Loucy (cell line): ENCODE measurements around the gene GMCL2.

Experiments used
- H2AFZ ChIP-seq: fragments of 200-600 bp; sonication (generic); 2 replicates; pipeline ENCODE4 v1.6.0; 2016; ENCODE audit warnings: antibody characterized with exemption, mild to moderate bottlenecking, low read length, moderate library complexity
- H3F3A ChIP-seq: fragments of 200-600 bp; 2 replicates; pipeline ENCODE4 v1.6.0; 2016; ENCODE audit warnings: antibody characterized with exemption, low read depth, mild to moderate bottlenecking
- H3K27me3 ChIP-seq: fragments of 200-600 bp; sonication (generic); 2 replicates; pipeline ENCODE4 v1.6.1; 2014; ENCODE audit warnings: low read length, mild to moderate bottlenecking; ENCODE audit not compliant: insufficient read depth, poor library complexity, severe bottlenecking
- H3K36me3 ChIP-seq: fragments of 200-600 bp; sonication (generic); 2 replicates; pipeline ENCODE4 v1.6.1; 2016; ENCODE audit warnings: low read length; ENCODE audit not compliant: insufficient read depth
- H3K4me1 ChIP-seq: fragments of 200-600 bp; sonication (generic); 2 replicates; pipeline ENCODE4 v1.5.1; 2014; ENCODE audit warnings: low read length, mild to moderate bottlenecking; ENCODE audit not compliant: insufficient read depth, poor library complexity, severe bottlenecking
- H3K4me2 ChIP-seq: fragments of 200-600 bp; sonication (generic); 2 replicates; pipeline ENCODE4 v1.6.0; 2014; ENCODE audit warnings: antibody characterized with exemption, low read length, low read depth, mild to moderate bottlenecking; ENCODE audit not compliant: poor library complexity, severe bottlenecking
- H3K4me3 ChIP-seq: fragments of 200-600 bp; sonication (generic); 2 replicates; pipeline ENCODE4 v1.5.1; 2014; ENCODE audit warnings: low read length, mild to moderate bottlenecking, mixed read lengths; ENCODE audit not compliant: poor library complexity, severe bottlenecking
- H3K79me2 ChIP-seq: fragments of 200-600 bp; sonication (generic); 2 replicates; pipeline ENCODE4 v1.6.1; 2014; ENCODE audit warnings: low read length; ENCODE audit not compliant: insufficient read depth
- H3K9ac ChIP-seq: fragments of 200-600 bp; sonication (generic); 2 replicates; pipeline ENCODE4 v1.6.0; 2014; ENCODE audit warnings: mild to moderate bottlenecking, low read depth, low read length, moderate library complexity; ENCODE audit not compliant: poor library complexity, severe bottlenecking
- H3K9me2 ChIP-seq: fragments of 200-600 bp; sonication (generic); replicated peaks from 2 replicates; pipeline ENCODE4 v1.6.1; 2016; ENCODE audit warnings: low read depth, low read length, mixed read lengths
- H3K9me3 ChIP-seq: fragments of 200-600 bp; sonication (generic); 2 replicates; pipeline ENCODE4 v1.6.1; 2014; ENCODE audit warnings: mild to moderate bottlenecking, antibody characterized with exemption, low read length, low read depth; ENCODE audit not compliant: insufficient read depth
- H4K20me1 ChIP-seq: fragments of 200-600 bp; sonication (generic); 2 replicates; pipeline ENCODE4 v1.6.0; 2014; ENCODE audit warnings: antibody characterized with exemption, low read length, mild to moderate bottlenecking; ENCODE audit not compliant: insufficient read depth, poor library complexity, severe bottlenecking
- CTCF ChIP-seq: fragments of 200-600 bp; sonication (generic); conservative IDR thresholded peaks from 2 replicates; pipeline ENCODE4 v1.5.1; 2014; ENCODE audit warnings: mild to moderate bottlenecking, antibody characterized with exemption, low read length
- EZH2phosphoT487 ChIP-seq: fragments of 200-600 bp; IDR thresholded peaks from 2 replicates; pipeline ENCODE4 v1.6.1; 2018; ENCODE audit warnings: antibody characterized with exemption, mild to moderate bottlenecking, moderate library complexity, borderline replicate concordance

GMCL2 gene

GRCh38 chr5:178202541-178202940, 15.4 kb upstream of the GMCL2 start:
- Histone ChIP-seq H3K4me2 (no peak overlapping the region), H3K9me3 (no peaks in the 10 kb centered on the region), H3K79me2 (peaks cover 42% of the 10 kb centered on the region), H3K27me3 (no peaks in the 10 kb centered on the region), H3K4me1 (peaks cover 3% of the 10 kb centered on the region), H3F3A (no peaks in the 10 kb centered on the region), H3K9ac (no peak overlapping the region), H3K36me3 (peaks cover 22% of the 10 kb centered on the region; the same call in 1 of the 2 replicates), H3K4me3 (no peak overlapping the region), H3K9me2 (no peaks in the 10 kb centered on the region), H4K20me1 (peaks cover 23% of the 10 kb centered on the region), H2AFZ (no peak overlapping the region)
- no peak for TF ChIP-seq CTCF
- TF ChIP-seq EZH2phosphoT487: no peak

GRCh38 chr5:178201927-178202235, 14.7 kb upstream of the GMCL2 start:
- Histone ChIP-seq H3K9me3 (no peaks in the 10 kb centered on the region), H3K36me3 (peaks cover 15% of the 10 kb centered on the region; the same call in 1 of the 2 replicates), H3K4me3 (no peak overlapping the region), H3K9me2 (no peaks in the 10 kb centered on the region), H3K4me2 (no peak overlapping the region), H3F3A (no peaks in the 10 kb centered on the region), H3K27me3 (no peaks in the 10 kb centered on the region), H2AFZ (no peak overlapping the region), H3K4me1 (peaks cover 3% of the 10 kb centered on the region), H3K9ac (no peak overlapping the region), H4K20me1 (peaks cover 17% of the 10 kb centered on the region), H3K79me2 (peaks cover 35% of the 10 kb centered on the region)
- TF ChIP-seq CTCF: no peak
- TF ChIP-seq EZH2phosphoT487: no peak

- peaks cover 3% of the 10 kb centered on the region for H3K4me1 ChIP-seq
Observed at GRCh38 chr5:178201221-178201926, 14.2 kb upstream of the GMCL2 start.

More at GRCh38 chr5:178201221-178201926, 14.2 kb upstream of the GMCL2 start:
- Histone ChIP-seq H3K9me2 (no peaks in the 10 kb centered on the region), H3K36me3 (peaks cover 10% of the 10 kb centered on the region; the same call in 1 of the 2 replicates), H3K4me2 (no peak overlapping the region), H3K9ac (no peak overlapping the region), H3F3A (no peaks in the 10 kb centered on the region), H3K79me2 (peaks cover 30% of the 10 kb centered on the region), H4K20me1 (peaks cover 12% of the 10 kb centered on the region), H3K9me3 (no peaks in the 10 kb centered on the region), H3K27me3 (no peaks in the 10 kb centered on the region), H3K4me3 (no peak overlapping the region), H2AFZ (no peak overlapping the region)
- TF ChIP-seq EZH2phosphoT487 (no peak), CTCF (no peak)
